AG04449 (cell line): ENCODE measurements around the gene MPZL1.
"Not testable (repeated sequence)": the region's sequence is repeated elsewhere in the genome, so short reads cannot be mapped to it uniquely, and the experiment has no call there.

Experiments used
- CTCF ChIA-PET: fragments of 350-600 bp; formaldehyde crosslinking; extraction: SDS; loops from one replicate; lab custom pipeline; 2021; ENCODE audit warnings: antibody characterized with exemption; lab: Yijun Ruan, JAX
- POLR2A ChIA-PET: fragments of 400-600, 350-600 bp; formaldehyde crosslinking; extraction: SDS; loops from one replicate; lab custom pipeline; 2020; ENCODE audit warnings: antibody characterized with exemption, inconsistent platforms; lab: Yijun Ruan, JAX
- DNase-seq: peaks from one replicate; pipeline ENCODE4 v3.0.0-alpha.2; 2010; ENCODE audit warnings: low read depth, low spot score
- H3K4me3 ChIP-seq: 2 replicates; pipeline ENCODE4 v1.5.1; 2011; ENCODE audit warnings: low read depth, mild to moderate bottlenecking, control low read depth, low read length
- TF ChIP-seq, protein P1 (sequence below): IDR thresholded peaks from one replicate; pipeline ENCODE4 v1.5.1; 2011; ENCODE audit warnings: mild to moderate bottlenecking, moderate library complexity, low read length, control low read depth, inconsistent platforms; ENCODE audit not compliant: insufficient read depth; ENCODE audit errors: missing control alignments

The MPZL1 gene

DNA sequence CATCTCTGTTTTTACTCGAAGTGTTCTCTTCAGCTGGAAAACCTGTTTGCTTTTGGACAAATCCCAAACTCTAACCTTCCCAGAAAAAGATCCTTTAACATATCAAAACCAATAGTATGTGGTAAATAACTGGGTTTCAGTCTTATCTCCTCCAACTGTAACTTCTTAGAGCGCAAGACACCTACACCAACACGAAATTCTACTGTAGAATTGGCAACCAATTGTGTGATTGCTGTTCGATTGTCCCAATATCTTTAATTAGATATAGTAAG is 5.8 kb upstream of the MPZL1 start:
- ChIA-PET POLR2A (no interaction called here), CTCF (interaction anchor here (0.9 to 4.9 kb wide), 14 partner anchors 9 to 429 kb away, joined by 3 to 26 read pairs (median 6); partner anchors contain the start of gene GPR161)
- DNase-seq: no peak
- TF ChIP-seq, protein P1, sequence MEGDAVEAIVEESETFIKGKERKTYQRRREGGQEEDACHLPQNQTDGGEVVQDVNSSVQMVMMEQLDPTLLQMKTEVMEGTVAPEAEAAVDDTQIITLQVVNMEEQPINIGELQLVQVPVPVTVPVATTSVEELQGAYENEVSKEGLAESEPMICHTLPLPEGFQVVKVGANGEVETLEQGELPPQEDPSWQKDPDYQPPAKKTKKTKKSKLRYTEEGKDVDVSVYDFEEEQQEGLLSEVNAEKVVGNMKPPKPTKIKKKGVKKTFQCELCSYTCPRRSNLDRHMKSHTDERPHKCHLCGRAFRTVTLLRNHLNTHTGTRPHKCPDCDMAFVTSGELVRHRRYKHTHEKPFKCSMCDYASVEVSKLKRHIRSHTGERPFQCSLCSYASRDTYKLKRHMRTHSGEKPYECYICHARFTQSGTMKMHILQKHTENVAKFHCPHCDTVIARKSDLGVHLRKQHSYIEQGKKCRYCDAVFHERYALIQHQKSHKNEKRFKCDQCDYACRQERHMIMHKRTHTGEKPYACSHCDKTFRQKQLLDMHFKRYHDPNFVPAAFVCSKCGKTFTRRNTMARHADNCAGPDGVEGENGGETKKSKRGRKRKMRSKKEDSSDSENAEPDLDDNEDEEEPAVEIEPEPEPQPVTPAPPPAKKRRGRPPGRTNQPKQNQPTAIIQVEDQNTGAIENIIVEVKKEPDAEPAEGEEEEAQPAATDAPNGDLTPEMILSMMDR: no peak
- peak overlapping the region; percentile 47 for H3K4me3 ChIP-seq

DNA sequence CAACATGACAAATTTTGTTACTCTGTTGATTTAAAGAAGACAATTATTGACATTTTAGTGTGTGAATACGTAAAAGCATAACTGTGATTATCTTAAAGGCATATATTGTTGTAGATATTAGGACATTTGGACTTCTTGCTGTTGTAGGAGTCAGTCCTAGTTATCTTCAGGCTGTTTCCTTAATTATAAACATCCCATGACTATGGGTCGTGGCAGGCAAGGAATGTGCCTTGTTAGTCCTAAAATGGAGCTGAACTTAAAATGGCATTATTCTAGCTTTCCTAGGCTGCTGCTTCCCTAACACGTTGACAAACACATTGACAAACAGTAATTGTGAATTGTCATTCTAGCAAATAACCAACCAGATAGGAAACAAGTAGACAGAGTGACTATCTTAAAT is 4.4 kb upstream of the MPZL1 start:
- ChIA-PET POLR2A (no interaction called here), CTCF (interaction anchor here (1.0 to 4.9 kb wide), 6 partner anchors 22 to 368 kb away, joined by 3 to 26 read pairs (median 5); no protein-coding TSS in a partner anchor)
- H3K4me3 ChIP-seq: no peak overlapping the region
- DNase-seq: no peak
- TF ChIP-seq, protein P1: no peak

GRCh38 chr1:167718914-167719691 is 2.7 kb upstream of the MPZL1 start:
- DNase-seq: no peak
- ChIA-PET POLR2A (no interaction called here), CTCF (no interaction called here)
- TF ChIP-seq, protein P1: no peak
- H3K4me3 ChIP-seq: no peak overlapping the region

- DNase-seq, POLR2A ChIA-PET, H3K4me3 ChIP-seq: not testable (repeated sequence)
- CTCF ChIA-PET: interaction anchor here (1.1 to 1.2 kb wide), 4 partner anchors 72 to 362 kb away, joined by 3 to 6 read pairs (median 4); no protein-coding TSS in a partner anchor
Observed at GRCh38 chr1:167719715-167720421, 1.9 kb upstream of the MPZL1 start.

DNA sequence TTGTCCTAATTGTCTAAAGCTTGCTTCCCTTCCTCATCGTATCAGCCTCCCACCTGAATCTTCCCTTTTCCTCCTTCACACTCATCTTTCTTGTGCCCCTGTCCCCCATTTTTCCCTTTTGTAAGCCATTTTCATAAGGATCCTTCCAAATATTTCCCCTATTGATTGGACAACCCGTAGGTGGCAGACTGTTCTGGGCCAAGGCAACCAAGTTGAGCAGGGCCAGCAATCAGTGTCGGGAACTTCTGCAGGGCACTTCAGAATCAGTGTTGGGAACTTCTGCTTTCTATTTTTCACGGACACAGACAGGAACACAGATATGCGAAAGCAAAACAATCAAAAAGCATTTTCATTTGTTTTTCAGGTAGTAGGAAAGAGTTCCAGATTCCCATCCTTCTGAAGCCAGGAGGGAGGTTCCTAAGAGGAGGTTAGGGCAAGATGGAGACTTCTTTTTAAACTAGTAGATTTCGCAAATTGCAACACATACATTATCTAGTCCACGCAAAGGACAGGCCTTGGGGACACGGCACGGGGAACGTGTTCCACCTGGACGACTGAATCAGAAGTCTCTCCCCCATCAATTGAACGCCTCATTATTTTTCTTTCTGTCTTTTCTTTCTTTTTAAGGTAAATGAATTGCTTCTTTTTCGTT is 691 bp upstream of the MPZL1 start:
- H3K4me3 ChIP-seq: peak overlapping the region; percentile 77
- no peak for DNase-seq
- TF ChIP-seq, protein P1: peak; percentile 42
- ChIA-PET CTCF (interaction anchor here (0.8 to 1.2 kb wide), 7 partner anchors 39 to 361 kb away, joined by 3 to 6 read pairs (median 4); no protein-coding TSS in a partner anchor), POLR2A (interaction anchor here (1.0 to 1.3 kb wide), 4 partner anchors 11 to 302 kb away, joined by 3 to 5 read pairs (median 4); no protein-coding TSS in a partner anchor)

DNA sequence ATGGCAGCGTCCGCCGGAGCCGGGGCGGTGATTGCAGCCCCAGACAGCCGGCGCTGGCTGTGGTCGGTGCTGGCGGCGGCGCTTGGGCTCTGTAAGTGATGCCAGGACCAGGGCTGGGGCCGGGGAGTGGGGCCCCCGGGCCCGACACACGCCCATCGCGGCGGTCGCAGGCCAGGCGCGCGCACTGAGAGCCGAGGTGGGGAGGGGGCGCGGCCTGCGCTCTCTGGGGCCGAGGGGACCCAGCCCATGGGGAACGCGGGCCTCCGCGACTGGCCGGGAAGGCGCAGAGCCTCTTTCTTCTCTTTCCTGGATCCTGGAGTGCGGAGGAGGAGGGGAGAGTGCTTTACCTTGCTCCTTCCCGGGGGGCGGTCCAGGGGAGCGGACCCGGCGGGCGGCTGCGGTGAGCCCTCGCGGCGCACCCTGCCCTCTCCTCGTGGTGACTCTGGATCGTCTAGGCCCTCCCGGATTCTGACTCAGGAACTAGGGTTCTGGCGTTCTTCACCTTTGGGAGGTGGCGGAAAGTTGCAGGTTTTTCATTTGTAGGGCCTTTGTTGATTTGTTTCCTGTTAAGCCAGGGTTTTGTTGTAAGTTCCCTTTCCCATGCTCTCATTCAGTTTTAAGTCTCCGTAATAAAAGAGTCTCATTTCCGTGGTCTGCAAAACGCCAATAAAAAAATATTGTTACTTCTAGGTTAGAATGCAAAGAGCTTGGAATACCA is 529 bp downstream of the MPZL1 start:
- CTCF ChIA-PET: interaction anchor here (0.6 to 4.0 kb wide), 7 partner anchors 34 to 1390 kb away, joined by 3 to 14 read pairs (median 3); no protein-coding TSS in a partner anchor
- POLR2A ChIA-PET: interaction anchor here (0.6 to 1.3 kb wide), 7 partner anchors 9 to 437 kb away, joined by 3 to 5 read pairs (median 3); partner anchors contain the start of gene MPC2
- no peak for DNase-seq
- TF ChIP-seq, protein P1: no peak
- H3K4me3 ChIP-seq: peak overlapping the region; percentile 77
